Measurements from ENCODE around the gene COL11A2.

Gene COL11A2

DNA sequence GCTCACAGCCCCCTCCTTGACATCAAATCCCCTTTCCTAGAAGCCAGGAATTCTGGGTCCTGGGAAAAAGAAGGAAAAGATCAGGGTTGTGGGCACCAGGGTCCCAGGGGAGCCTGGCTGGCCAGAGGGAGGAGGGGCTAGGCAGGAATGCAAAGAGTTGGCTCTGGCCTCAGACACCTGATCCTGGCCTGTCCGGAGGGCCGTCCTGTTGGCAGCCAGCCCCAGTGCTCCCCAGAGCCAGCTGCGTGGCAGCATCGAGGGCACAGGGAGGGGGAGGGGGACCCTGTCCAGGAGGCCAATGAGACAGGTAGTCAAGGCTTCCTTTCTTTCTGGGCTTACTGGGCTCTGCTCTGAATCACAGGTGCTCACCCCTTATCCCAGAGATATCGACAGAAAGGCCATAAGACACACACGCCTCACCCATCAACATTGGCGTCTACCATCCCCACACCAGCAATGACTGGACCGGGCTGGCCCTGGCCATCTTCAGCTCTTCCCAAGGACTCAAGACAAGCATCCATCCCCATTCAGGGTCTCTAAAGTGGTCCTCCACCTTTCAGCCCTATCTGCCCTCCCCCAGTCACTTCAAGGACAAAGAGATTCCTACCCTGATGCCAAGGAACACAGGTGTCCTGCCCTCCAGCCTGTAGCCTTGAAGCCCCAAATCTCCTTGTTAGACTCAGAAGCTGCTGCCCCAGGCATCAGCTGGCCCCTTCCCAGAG lies 723 bp downstream of the COL11A2 start:
- no peak for DNase-seq

DNA sequence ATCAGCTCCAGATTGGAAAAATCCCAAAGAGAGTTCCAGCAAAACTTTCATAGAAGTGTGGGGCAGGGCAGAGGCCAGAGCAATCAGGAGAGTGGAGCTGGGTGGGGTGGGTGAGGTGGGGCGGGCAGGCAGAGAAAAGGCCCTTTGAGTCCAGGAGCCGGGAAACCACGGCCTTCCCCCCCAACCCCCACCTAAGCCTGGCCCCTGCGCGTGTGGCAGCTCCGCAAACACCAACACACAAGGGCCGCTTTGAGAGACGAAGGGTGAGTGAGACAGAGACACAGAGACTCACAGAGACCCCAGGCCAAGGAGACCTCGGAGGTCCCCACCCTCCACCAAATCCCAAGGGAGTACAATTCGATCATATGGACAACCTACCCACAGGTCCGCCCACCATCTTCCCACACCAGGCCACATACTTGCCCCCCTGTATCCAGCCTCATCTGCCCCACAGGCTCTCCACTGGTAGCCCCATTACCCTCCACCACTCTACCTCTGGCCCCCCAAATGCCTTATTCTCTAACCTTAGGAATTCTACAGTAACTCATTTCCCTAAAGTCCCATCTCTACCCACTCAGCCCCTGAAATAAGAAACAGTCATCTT lies 1.7 kb downstream of the COL11A2 start:
- no peak for DNase-seq

DNA sequence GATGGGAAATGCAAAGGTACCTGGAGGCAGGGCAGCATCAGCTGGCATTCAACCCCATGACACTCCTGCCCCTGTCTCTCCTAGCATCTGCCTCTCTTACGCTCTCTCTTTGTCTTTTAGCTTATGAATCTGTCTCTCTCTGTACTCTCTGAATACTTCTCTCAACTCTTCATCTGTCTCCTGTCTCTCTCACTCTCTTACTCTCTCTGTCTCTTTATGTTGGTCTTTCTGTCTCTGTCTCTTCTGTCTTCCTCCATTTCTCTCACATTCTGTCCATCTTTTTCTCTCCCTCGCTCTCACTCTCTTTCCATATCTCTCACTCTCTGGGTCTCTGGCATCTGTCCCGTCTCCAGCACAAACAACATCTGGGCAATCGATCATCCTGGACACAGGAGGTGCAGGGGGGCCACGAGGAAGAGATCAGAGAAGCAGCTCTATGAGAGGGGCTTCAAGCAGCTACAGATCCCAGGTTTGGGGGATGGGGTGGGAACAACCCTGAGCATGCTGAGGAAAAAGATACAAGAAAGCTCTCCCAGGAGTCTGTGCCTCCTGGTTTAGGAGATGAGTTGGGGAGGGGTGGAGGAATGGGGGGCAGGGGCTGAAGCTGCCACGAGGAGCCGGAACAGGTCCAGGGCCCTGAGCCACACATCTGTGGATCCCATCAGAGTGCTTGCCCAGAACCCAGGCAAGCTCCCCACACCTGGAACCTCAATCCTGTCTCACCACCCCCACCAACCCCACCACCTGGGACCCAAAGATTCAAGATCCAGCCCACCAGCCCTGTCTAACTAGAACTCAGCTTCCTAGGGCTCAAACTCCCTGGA lies 2.4 kb downstream of the COL11A2 start:
- DNase-seq: no peak

DNA sequence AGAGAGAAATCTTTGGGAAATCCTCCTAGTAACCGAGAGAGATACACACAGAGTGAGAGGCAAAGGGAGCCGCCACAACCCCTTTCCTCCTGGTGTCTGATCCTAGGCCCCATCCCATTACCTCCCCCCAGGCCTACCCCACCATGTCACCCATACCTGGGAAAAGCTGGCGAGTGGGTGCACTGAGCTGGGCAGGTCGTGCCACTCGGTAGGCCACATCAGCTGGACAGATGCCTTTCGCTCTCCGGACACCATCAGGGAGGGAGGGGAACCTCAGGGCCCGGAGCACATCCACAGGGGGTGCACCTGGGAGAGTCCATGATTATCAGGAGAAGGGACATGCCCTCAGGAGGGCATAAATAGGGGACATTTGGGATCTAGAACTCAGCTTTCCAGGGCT lies 3.1 kb downstream of the COL11A2 start:
- no peak for DNase-seq

DNA sequence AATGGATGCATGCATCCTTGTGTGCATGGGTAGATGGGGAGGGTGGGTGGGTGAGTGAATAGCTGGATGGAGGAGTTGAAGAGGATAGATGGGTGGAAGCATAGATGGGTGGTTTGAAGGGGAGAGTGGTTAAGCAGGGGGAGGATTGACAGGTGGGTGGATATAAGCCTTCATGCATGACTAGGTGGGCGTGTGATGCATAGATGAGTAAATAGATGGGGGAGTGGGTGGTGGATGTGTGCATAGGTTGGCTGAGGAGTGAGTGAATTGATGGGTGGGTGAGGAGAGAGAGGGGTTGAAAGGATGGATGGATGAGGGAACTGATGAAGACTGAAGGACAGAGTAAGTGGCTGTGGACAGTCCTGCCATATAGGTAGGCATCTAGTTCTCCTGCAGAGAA lies 4.5 kb downstream of the COL11A2 start:
- no peak for DNase-seq

DNA sequence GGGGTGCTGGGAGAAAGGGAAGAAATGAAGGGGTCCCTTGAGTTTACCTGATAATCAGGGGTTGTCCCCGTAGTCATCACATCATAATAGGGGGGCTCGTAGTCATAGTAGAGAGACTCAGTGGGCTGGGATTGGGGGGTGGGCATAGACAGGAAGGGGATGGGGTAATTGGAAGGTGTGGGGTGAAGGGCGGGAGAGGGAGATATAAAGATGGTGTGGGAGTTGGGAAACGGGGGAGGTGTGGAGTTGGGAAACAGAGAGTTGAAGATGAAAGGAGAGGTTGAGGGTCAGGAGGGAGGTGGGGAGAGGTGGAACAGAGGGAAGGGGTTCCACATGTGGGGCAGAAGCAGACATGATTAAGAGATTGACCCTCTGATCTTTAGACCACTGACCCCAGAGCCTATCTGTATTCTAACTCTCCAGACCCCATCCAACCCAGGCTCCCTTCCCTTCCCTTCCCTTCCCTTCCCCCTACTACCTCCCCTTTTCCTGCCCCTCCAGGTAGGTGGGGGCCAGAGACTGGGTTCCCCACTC lies 6.5 kb downstream of the COL11A2 start:
- DNase-seq: no peak

DNA sequence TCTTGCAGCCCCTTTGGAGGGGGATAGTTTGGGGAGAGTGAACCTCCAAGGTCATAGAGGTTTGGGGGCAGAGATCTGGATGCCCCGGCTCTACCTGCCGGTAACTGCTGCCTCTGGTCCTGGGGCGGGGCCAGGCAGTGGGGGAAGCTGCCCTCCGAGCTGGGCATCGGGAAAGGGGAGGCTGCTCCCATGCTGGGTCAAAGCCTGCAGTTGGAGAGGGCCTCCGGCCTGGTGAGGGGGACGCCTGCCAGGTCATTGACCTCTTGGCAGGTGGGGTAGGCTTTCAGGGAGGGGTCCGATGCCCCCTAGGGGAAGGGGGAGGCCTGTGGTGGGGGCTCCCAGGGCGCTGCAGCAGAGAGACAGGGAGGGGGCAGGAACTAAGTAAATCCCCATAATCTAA lies 7.1 kb downstream of the COL11A2 start:
- DNase-seq: no peak

DNA sequence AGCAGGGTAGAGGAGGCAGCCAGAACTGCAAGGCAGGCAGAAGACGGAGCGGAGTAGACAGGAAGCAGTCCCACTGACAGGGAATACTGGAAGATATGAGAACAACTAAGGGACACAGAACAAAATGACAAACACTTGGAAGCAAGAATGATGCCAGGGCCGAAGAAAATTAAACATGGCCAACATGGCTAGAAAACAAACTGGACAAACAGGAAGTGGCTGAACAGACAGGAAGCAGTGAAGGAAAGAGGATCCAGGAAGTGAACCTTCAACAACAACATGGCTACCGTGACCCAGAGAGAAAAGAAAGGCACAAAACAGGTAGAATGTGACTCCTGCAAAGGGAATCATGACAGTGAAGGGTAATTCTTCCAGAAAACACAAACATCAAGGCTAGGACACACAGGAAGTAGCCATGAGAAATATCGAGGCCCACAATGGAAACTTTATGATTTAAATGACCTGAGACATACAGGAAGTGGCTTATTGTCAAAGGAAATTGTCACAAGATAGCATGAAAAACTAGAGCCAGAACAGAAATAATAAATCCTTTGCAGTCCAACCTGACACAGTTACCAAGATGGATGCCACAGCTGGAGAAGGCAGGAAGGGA lies 9.1 kb downstream of the COL11A2 start:
- no peak for DNase-seq

DNA sequence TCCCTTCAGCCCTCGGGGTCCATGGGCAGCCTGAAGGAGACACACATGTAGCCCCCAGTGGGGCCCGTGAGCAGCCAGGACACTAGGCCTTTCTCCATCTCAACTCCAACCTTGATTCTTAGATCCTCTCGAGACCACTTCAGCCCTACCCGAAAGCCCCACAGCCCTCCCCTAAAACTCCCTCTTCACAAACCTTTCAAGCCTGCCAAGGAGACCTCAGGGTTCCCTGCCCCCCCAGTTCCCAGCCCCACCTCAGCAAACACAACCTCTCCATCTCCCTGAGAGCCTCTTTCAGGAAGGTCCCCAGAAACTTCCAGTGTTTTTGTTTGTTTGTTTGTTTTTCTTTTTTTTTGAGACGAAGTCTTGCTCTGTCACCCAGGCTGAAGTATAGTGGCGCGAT lies 11.1 kb downstream of the COL11A2 start:
- no peak for DNase-seq

DNA sequence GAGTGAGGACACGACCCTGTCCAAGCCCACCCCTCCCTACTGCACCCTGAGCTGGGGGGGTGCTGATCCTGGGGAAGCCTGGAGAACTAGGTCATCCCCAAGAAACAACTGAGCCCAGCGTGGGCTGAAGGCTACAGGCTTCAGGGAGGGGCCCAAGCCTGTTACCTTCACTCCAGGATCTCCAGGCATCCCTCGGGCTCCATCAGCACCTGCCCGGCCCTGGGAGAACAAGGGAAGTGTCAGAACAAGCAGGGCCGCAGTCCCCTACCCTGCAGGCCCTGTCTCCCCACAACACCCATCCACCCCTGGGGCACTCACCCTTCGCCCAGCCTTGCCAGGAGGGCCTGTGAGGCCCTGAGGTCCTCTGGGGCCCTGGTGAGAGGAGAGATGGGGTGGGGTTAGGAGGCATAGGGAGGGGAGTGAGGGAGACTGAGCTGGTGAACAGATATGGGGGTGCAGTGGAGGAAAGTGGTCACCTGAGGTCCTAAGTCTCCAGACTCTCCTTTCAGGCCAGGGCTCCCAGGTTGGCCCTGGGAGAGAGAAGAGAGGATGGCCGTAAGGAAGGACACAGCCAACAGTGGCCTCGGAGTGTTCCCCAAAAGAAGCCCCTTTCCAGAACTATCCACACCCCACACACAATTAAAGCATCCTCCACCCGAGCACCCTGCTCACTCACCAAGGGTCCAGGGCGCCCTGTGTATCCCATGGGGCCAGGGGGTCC lies 13.4 kb downstream of the COL11A2 start:
- DNase-seq: no peak

DNA sequence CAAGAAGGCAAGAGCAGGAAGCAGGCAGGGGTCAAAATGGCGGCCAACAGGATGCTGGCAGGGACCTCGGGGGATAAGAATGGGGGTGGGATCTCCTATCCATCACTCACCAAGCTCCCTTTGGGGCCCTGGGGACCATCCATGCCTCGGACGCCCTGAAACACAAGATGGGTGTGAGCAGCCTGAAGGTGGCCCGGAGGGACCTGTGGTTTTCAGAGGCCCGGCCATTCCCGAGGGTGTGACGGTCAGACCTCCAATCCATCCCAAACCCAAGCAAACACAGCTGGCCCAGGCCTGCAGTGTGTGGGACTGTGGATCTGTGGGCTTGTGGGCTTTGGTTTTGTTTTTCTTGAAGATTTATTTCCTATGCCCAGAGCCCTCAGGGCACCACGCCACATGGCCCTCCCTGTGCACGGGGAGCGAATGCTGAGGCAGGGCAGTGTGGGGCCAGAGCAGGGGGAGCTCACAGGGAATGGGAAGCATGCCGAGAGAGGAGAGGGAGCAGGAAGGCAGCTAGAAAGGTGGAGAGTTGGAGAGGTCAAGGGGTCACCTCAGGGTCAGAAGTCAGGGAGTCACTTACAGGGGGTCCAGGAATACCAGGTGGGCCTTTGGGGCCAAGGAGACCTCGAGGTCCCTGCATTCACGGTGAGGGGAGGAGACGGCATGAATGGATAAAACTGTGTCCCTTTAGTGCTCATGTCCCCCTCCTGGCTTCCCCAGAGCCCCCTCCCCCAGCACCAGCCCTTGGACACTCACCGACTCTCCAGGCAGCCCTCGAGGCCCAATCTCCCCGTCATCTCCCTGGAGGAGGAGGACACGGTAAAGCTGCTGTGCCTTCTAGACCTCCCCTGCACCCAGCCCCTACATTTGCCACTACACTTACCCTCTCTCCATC lies 14.5 kb downstream of the COL11A2 start:
- DNase-seq: no peak

DNA sequence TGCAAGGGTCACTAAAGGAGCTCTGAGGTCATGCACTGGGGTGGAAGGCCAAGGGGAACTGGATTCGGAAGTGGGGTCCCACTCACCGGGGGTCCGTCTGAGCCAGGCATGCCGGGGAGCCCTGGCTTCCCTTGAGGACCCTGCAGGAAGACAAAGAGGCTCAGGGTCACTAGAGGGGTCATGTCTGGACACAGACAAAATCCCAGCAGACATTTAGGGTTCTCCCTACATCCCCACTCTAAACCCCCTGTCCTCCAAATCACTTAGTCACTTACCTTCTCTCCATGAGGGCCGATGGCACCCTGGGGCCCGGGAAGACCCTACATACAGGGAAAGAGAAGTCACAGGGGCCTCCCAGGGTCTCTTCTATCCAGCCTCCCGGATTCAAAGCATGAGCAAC lies 15.4 kb downstream of the COL11A2 start:
- no peak for DNase-seq

DNA sequence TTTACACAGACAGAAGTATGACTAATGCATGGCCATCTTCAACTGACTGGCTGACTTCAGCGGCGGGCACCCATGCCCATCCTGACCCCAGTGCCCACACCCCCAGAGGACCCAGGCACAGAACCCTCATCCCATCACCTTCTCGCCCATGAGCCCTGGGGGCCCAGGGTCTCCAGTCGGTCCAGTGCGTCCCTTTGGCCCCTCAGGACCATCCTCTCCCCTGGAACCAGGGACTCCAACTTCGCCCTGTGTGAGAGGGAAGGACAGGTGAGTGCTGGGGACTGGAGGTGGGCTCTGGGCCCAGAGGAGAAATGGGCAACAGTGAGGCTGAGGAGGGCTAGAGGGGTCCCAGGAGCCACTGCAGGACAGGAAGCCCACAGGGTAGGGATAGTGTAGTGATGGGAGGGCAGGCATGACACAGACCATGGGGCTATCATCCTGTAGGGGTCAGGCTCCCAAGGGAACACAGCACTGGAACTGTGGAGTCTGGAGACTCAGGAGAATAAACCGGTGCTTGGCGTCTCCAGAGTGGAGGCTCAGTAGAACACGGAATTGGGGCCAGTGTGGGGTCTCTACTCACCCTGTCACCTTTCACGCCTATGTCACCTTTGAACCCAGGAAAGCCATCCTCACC lies 16.7 kb downstream of the COL11A2 start:
- DNase-seq: no peak

DNA sequence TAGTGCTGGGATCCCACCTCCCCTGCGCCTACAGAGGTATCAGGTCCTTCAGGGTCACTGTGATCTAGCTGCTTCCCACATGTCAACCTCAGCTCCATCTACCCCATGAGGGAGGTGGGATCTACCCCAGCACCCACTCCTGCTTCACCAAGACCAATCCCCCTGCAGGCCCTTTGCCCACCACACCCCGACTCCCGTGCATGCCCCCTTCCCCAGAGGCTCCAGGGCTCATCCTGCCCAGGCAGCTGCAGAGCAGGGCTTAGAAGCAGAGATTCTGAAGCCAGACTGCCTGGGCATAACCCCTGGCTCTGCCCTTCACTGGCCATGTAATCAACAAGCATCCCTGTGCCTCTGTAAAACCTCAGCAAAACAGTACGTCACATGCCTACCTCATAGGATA lies 17.5 kb downstream of the COL11A2 start:
- DNase-seq: no peak

DNA sequence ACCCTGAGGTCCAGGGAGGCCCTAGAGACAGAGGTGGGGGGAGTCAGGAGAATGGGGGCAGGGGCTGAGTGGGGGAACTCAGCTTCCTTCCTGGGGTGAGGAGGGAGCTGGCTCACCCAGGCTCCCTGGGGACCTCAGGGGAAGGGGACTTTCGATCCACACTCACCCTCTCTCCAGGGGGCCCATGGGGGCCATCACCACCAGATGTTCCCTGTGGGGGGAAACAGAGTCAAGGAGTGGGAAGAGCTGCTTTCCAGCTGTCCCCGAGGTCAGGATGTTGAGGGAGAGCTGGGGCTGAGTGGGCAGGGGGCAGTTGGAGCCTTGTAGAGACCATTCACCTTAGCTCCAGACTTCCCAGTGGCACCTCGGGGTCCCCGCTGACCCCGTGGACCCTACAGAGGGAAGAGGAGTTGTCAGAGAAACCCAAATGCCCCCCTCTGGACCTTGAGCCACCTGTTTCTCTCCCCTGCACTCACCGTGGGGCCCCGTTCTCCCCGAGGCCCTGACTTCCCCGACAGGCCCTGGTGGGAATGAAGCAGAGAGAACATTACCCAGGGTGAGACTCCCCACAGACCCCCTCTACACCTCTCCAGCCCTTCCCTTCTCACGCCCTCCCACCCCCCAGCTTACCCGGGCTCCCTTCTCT lies 18.6 kb downstream of the COL11A2 start:
- no peak for DNase-seq

DNA sequence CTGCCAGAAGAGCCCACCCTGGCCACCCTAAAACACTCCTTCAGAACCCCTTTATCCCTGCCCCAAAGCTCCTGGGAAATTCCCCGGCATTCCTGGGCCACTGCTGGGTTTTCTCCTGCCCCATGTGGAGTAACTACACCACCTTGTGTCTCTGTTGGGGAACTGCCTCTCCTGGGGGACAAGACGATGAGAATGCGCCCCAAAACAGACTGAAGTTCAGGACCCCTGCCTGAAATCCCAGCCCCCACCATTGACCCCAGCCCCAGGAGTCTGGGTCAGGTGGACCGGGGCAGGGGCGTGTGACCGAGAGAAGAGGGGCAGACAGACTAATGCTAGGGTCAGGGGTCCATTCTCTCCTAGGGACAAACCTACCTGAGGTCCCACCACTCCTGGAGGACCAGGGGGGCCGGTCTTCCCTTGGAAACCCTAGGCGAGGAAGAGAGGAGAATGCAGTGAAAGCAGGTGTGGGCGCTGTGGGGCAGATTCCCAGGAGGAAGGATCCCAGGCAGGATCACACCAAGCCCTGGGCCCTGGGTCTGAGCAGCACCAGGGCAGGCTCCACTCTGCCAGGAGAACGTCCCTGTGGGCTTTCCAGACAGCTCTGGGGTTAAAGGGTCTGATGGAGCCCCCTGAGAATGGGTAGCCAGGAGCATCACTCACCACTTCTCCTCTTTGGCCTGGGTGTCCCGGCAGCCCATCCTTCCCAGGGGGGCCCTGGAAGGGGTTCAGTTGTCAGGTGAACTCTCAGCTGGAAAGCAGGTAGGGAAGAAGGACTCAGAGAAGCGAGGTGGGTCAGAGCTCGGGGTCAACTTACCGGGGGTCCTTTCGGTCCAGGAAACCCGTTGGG lies 19.4 kb downstream of the COL11A2 start:
- DNase-seq: no peak

DNA sequence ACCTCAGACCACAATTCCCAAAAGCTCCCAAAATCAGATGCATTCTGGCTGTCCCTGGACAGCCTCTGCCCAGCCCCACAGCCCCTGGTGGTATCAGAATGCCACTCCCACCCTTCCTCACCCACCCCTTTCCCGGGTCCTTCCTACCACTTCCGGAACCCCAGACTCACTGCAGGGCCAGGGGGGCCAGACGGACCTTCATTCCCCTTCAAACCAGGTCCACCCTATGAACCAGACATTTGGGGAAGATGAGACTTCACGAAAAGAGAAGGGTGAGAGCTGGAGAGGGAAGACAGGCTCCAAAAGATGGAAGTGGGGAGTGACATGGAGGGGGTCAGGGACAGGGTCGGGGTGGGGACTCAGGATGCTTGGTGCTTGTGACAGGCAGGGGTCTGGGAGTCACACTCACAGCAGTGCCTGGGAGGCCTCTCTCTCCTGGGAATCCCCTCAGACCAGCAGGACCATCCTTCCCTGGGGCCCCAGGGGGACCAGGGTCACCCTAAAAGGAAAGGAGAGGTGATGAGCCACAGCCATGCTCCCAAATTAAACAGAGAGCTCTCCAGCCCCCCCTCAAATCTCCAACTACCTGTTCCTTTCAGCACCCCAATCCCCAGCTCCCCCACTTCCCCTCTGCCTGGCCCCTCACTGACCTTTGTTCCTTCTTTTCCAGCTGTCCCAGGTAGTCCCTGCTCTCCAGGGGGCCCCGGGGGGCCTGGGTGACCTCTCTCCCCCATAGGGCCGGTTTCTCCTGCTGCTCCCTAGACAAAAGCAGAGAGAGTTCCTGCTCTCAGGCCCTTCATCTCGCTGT lies 20.2 kb downstream of the COL11A2 start:
- no peak for DNase-seq

DNA sequence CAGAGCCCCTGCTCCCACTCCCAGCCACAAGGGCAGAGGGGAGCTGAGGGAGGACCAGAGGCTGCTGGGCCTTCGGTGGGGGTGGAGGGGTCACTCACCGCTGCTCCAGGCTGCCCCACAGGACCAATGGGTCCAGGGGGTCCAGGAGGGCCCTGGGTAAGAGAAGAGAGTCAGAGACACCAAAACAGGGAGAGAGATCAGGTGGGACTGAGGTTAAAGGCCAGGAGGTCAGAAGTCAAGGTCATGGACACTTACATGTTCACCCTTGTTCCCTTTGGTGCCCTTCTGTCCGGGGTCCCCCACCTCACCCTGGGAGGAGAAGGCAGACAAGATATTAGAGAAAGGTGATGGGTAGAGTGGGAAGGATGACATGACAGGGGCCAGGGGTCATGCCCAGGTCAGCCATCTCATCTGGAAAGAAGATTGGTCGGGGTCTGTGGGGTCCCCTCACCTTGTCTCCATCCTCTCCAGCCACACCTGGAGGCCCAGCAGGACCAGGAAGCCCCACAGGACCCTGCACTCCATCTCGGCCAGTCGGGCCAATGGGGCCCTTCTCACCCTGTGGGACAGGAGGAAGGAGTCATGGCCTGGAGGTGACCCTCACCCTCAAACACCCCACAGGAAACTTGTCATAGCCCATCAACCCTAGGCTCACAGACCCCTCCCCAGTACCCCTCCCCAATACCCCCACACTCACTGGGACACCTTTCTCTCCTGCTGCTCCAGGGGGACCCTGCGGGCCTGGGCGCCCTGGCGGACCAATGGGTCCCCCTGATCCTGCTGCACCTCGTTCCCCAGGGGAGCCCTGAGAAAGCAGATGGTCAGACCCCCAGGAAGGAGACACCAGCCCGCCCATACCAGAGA lies 21.0 kb downstream of the COL11A2 start:
- DNase-seq: no peak
